Measurements from ENCODE around the gene MSRB3. TPM values are rescaled to one million over a fixed set of nuclear protein-coding genes. Genes with fewer than 3 reads are reported as not detected.

MSRB3 gene
- total and polyA plus RNA-seq, 4 donors: 1.0 to 5.2 (median 3.1) TPM

DNA sequence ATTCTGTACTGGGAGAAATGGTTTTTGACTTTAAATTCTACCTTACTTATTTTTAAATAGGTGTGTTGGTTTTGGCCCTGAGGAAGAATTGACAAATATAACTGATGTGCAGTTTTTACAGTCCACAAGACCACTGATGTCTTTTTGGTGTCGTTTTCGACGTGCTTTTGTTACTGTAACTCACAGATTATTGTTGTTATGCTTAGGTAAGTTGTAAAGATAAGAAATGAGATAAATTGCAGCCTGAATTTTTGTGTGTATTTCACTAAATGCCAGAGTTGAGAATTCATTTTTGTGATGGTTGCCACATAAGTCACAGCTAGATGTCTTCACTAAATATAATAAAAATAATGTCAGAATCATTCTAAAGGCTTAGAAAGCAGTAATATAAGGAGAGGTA is 39.9 kb upstream of the MSRB3 start:
- DNase-seq (ENCODE audit: low spot score): no peak
- H3K9me3 ChIP-seq (ENCODE audit: control insufficient read depth in 4 of 4, low read length in 3 of 4): no peaks in the 10 kb centered on the region
- H3K27ac ChIP-seq (ENCODE audit: low read depth in 1 of 2, low read length in 2 of 2): no peak overlapping the region
- H3K36me3 ChIP-seq (ENCODE audit: control insufficient read depth in 4 of 4, insufficient read depth in 3 of 4, low read depth in 1 of 4, low read length in 3 of 4): peaks cover 3 to 24% (median 6%) of the 10 kb centered on the region in 4 donors
- H3K4me3 ChIP-seq (ENCODE audit: low read depth in 1 of 3, low read length in 3 of 3): no peak overlapping the region
- no peaks in the 10 kb centered on the region for H3K27me3 ChIP-seq (ENCODE audit: control insufficient read depth in 4 of 4, insufficient read depth in 4 of 4, low read length in 3 of 4)
- TF ChIP-seq GABPA (IDR thresholded peaks at IDR 0.05 in 1 of 2, conservative IDR thresholded peaks at IDR 0.05 in 1 of 2): no peak
- no peak for TF ChIP-seq FOXA1 (IDR thresholded peaks at IDR 0.05)
- no peak for TF ChIP-seq JUND (IDR thresholded peaks at IDR 0.05)
- TF ChIP-seq EGR1 (IDR thresholded peaks at IDR 0.05; ENCODE audit: low read depth in 2 of 2): no peak
- no peak for TF ChIP-seq SP1 (IDR thresholded peaks at IDR 0.05)
- TF ChIP-seq, protein P1, sequence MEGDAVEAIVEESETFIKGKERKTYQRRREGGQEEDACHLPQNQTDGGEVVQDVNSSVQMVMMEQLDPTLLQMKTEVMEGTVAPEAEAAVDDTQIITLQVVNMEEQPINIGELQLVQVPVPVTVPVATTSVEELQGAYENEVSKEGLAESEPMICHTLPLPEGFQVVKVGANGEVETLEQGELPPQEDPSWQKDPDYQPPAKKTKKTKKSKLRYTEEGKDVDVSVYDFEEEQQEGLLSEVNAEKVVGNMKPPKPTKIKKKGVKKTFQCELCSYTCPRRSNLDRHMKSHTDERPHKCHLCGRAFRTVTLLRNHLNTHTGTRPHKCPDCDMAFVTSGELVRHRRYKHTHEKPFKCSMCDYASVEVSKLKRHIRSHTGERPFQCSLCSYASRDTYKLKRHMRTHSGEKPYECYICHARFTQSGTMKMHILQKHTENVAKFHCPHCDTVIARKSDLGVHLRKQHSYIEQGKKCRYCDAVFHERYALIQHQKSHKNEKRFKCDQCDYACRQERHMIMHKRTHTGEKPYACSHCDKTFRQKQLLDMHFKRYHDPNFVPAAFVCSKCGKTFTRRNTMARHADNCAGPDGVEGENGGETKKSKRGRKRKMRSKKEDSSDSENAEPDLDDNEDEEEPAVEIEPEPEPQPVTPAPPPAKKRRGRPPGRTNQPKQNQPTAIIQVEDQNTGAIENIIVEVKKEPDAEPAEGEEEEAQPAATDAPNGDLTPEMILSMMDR (IDR thresholded peaks at IDR 0.05; ENCODE audit: low read depth, low read length, missing input control): no peak
- TF ChIP-seq NR2F2 (IDR thresholded peaks at IDR 0.05): no peak
- TF ChIP-seq RXRA (IDR thresholded peaks at IDR 0.05): no peak
- TF ChIP-seq, protein P2, sequence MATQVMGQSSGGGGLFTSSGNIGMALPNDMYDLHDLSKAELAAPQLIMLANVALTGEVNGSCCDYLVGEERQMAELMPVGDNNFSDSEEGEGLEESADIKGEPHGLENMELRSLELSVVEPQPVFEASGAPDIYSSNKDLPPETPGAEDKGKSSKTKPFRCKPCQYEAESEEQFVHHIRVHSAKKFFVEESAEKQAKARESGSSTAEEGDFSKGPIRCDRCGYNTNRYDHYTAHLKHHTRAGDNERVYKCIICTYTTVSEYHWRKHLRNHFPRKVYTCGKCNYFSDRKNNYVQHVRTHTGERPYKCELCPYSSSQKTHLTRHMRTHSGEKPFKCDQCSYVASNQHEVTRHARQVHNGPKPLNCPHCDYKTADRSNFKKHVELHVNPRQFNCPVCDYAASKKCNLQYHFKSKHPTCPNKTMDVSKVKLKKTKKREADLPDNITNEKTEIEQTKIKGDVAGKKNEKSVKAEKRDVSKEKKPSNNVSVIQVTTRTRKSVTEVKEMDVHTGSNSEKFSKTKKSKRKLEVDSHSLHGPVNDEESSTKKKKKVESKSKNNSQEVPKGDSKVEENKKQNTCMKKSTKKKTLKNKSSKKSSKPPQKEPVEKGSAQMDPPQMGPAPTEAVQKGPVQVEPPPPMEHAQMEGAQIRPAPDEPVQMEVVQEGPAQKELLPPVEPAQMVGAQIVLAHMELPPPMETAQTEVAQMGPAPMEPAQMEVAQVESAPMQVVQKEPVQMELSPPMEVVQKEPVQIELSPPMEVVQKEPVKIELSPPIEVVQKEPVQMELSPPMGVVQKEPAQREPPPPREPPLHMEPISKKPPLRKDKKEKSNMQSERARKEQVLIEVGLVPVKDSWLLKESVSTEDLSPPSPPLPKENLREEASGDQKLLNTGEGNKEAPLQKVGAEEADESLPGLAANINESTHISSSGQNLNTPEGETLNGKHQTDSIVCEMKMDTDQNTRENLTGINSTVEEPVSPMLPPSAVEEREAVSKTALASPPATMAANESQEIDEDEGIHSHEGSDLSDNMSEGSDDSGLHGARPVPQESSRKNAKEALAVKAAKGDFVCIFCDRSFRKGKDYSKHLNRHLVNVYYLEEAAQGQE (IDR thresholded peaks at IDR 0.05): no peak
- TF ChIP-seq, protein P3, sequence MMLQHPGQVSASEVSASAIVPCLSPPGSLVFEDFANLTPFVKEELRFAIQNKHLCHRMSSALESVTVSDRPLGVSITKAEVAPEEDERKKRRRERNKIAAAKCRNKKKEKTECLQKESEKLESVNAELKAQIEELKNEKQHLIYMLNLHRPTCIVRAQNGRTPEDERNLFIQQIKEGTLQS (IDR thresholded peaks at IDR 0.05): no peak
- no peak for TF ChIP-seq HNF4G (IDR thresholded peaks at IDR 0.05)
- no peak for TF ChIP-seq RAD21 (IDR thresholded peaks at IDR 0.05)
- TF ChIP-seq, protein P4, sequence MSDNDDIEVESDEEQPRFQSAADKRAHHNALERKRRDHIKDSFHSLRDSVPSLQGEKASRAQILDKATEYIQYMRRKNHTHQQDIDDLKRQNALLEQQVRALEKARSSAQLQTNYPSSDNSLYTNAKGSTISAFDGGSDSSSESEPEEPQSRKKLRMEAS (IDR thresholded peaks at IDR 0.05): no peak
- no peak for TF ChIP-seq FOXA2 (IDR thresholded peaks at IDR 0.05)
- no peak for TF ChIP-seq YY1 (IDR thresholded peaks at IDR 0.05)
- no peak for TF ChIP-seq HNF4A (conservative IDR thresholded peaks at IDR 0.05)
- WGBS: 85% methylated on average over 3 of the region's 3 CpGs
- H3K9ac ChIP-seq (ENCODE audit: low read depth in 1 of 2, low read length in 2 of 2): no peak overlapping the region
- H3K4me1 ChIP-seq (ENCODE audit: control insufficient read depth in 4 of 4, insufficient read depth in 4 of 4, low read length in 3 of 4): no peaks in the 10 kb centered on the region

DNA sequence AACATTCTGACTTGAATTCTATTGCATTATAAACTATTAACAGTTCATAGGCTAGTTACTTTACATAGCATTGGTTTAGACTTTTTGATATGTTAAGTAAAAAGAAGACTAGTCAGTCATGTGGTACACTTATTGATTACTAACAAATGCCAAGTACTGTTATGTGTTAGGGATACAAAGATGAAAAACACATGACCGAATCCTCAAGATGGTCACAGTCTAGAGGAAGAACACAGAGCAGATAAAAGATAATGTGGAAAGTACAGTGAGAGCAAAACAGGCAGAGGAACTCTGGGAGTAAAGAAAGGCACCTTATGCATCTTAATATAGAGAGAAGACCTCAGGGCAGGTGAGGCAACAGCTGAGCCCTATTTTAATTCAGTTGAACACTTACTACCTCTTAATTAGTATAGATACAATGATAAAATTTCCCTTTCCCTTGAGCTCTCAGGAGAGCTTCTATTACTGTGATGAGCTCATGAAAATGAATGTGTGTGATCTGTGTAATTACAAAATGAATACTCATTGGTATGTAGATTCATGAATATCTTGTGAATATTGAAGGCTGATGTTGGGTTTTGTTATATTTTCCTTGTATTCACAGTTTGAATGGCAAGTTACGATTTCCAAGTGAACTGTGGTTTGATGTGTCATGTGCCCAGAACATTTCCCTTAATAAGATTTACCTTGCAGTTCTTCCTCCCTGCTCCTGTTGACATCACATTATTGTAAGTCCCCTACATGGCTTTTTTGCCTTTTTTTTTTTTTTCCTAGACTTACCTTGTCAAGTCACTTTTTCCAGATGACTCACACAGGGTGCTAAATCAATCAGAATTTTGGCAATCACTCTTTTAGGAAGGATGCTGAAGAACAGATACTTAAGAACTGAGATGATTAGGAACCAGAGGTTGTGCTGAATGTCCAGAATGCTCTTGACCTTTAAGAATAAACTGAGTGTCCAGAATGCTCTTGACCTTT is 29.5 kb upstream of the MSRB3 start:
- Histone ChIP-seq H3K9ac (ENCODE audit: low read depth in 1 of 2, low read length in 2 of 2) (no peak overlapping the region), H3K4me3 (ENCODE audit: low read depth in 1 of 3, low read length in 3 of 3) (no peak overlapping the region), H3K27me3 (ENCODE audit: control insufficient read depth in 4 of 4, insufficient read depth in 4 of 4, low read length in 3 of 4) (no peaks in the 10 kb centered on the region), H3K4me1 (ENCODE audit: control insufficient read depth in 4 of 4, insufficient read depth in 4 of 4, low read length in 3 of 4) (no peaks in the 10 kb centered on the region), H3K36me3 (ENCODE audit: control insufficient read depth in 4 of 4, insufficient read depth in 3 of 4, low read depth in 1 of 4, low read length in 3 of 4) (peaks cover 0 to 12% (median 10%) of the 10 kb centered on the region in 4 donors), H3K27ac (ENCODE audit: low read depth in 1 of 2, low read length in 2 of 2) (no peak overlapping the region), H3K9me3 (ENCODE audit: control insufficient read depth in 4 of 4, low read length in 3 of 4) (no peaks in the 10 kb centered on the region)
- 95% methylated on average over 2 of the region's 2 CpGs for WGBS
- TF ChIP-seq, protein P2 (IDR thresholded peaks at IDR 0.05): no peak
- TF ChIP-seq RXRA (IDR thresholded peaks at IDR 0.05): no peak
- DNase-seq (ENCODE audit: low spot score): no peak

Measured in liver (tissue), 9 donors.